WTC11 (cell line): ENCODE results near the gene BCL11A. TPM values are rescaled to one million over a fixed set of nuclear protein-coding genes. Genes with fewer than 3 reads are reported as not detected.

ENCODE experiments used
- ATF1 ChIP-seq: sonication (generic); formaldehyde crosslinking; IDR thresholded peaks from 2 replicates; pipeline ENCODE4 v1.8.1; 2023; ENCODE audit warnings: mild to moderate bottlenecking, moderate library complexity, missing genetic modification reagents
- ATF6 ChIP-seq: sonication (generic); formaldehyde crosslinking; IDR thresholded peaks from 2 replicates; pipeline ENCODE4 v1.8.1; 2023; ENCODE audit warnings: mild to moderate bottlenecking, missing genetic modification reagents
- CDX4 ChIP-seq: fragments of 250-450 bp; sonication (Bioruptor Pico); IDR thresholded peaks from 2 replicates; pipeline ENCODE4 v1.9.0; 2021; ENCODE audit warnings: moderate library complexity, mild to moderate bottlenecking, inconsistent platforms, borderline replicate concordance
- E2F5 ChIP-seq: sonication (generic); formaldehyde crosslinking; IDR thresholded peaks from 2 replicates; pipeline ENCODE4 v1.8.1; 2022; ENCODE audit warnings: mild to moderate bottlenecking, moderate library complexity, missing genetic modification reagents
- ELF4 ChIP-seq: sonication (generic); formaldehyde crosslinking; IDR thresholded peaks from 2 replicates; pipeline ENCODE4 v1.8.1; 2022; ENCODE audit warnings: low read depth, mild to moderate bottlenecking, moderate library complexity, missing genetic modification reagents
- EMX1 ChIP-seq: fragments of 250-450 bp; sonication (Bioruptor Pico); IDR thresholded peaks from 2 replicates; pipeline ENCODE4 v1.8.0; 2021; ENCODE audit warnings: mild to moderate bottlenecking
- ESRRA ChIP-seq: sonication (generic); formaldehyde crosslinking; IDR thresholded peaks from 2 replicates; pipeline ENCODE4 v1.8.1; 2022; ENCODE audit warnings: mild to moderate bottlenecking, missing genetic modification reagents, borderline replicate concordance
- FOXP4 ChIP-seq: sonication (generic); formaldehyde crosslinking; IDR thresholded peaks from 2 replicates; pipeline ENCODE4 v1.8.0; 2022; ENCODE audit warnings: mild to moderate bottlenecking, missing genetic modification reagents
- GABPB1 ChIP-seq: sonication (generic); formaldehyde crosslinking; IDR thresholded peaks from 2 replicates; pipeline ENCODE4 v1.8.1; 2023; ENCODE audit warnings: mild to moderate bottlenecking, missing genetic modification reagents
- GRHL2 ChIP-seq: fragments of 250-450 bp; sonication (Bioruptor Pico); IDR thresholded peaks from 2 replicates; pipeline ENCODE4 v1.8.0; 2022; ENCODE audit warnings: mild to moderate bottlenecking, moderate library complexity; ENCODE audit not compliant: insufficient replicate concordance, severe bottlenecking
- GTF2I ChIP-seq: fragments of 250-450 bp; sonication (Bioruptor Pico); conservative IDR thresholded peaks from 2 replicates; pipeline ENCODE4 v1.4.0; 2021; ENCODE audit warnings: mild to moderate bottlenecking
- HMGA2 ChIP-seq: fragments of 250-450 bp; sonication (Bioruptor Pico); IDR thresholded peaks from 2 replicates; pipeline ENCODE4 v1.4.0; 2021; ENCODE audit warnings: mild to moderate bottlenecking, moderate library complexity
- IRF1 ChIP-seq: sonication (generic); formaldehyde crosslinking; IDR thresholded peaks from 2 replicates; pipeline ENCODE4 v1.8.0; 2023; ENCODE audit warnings: missing genetic modification reagents
- JAZF1 ChIP-seq: fragments of 250-450 bp; sonication (Bioruptor Pico); IDR thresholded peaks from 2 replicates; pipeline ENCODE4 v1.9.0; 2021; ENCODE audit warnings: moderate library complexity, mild to moderate bottlenecking, inconsistent platforms
- MAX ChIP-seq: sonication (generic); formaldehyde crosslinking; IDR thresholded peaks from 2 replicates; pipeline ENCODE4 v1.8.0; 2022; ENCODE audit warnings: mild to moderate bottlenecking, missing genetic modification reagents
- OVOL2 ChIP-seq: fragments of 250-450 bp; sonication (Bioruptor Pico); IDR thresholded peaks from 2 replicates; pipeline ENCODE4 v1.9.0; 2021; ENCODE audit warnings: mild to moderate bottlenecking, borderline replicate concordance
- PRDM15 ChIP-seq: sonication (generic); formaldehyde crosslinking; IDR thresholded peaks from 2 replicates; pipeline ENCODE4 v1.8.0; 2022; ENCODE audit warnings: missing genetic modification reagents
- PRRX2 ChIP-seq: fragments of 250-450 bp; sonication (Bioruptor Pico); IDR thresholded peaks from 2 replicates; pipeline ENCODE4 v1.8.0; 2021; ENCODE audit warnings: mild to moderate bottlenecking
- SMAD3 ChIP-seq: sonication (generic); formaldehyde crosslinking; IDR thresholded peaks from 2 replicates; pipeline ENCODE4 v1.8.0; 2022; ENCODE audit warnings: missing genetic modification reagents, mild to moderate bottlenecking, borderline replicate concordance
- SOX15 ChIP-seq: fragments of 250-450 bp; sonication (Bioruptor Pico); IDR thresholded peaks from 2 replicates; pipeline ENCODE4 v1.9.0; 2021; ENCODE audit warnings: mild to moderate bottlenecking
- SP1 ChIP-seq: sonication (generic); formaldehyde crosslinking; conservative IDR thresholded peaks from 2 replicates; pipeline ENCODE4 v1.8.1; 2022; ENCODE audit warnings: missing genetic modification reagents
- TEAD4 ChIP-seq: sonication (generic); formaldehyde crosslinking; IDR thresholded peaks from 2 replicates; pipeline ENCODE4 v1.8.0; 2022; ENCODE audit warnings: mild to moderate bottlenecking, missing genetic modification reagents
- USF2 ChIP-seq: sonication (generic); formaldehyde crosslinking; IDR thresholded peaks from 2 replicates; pipeline ENCODE4 v1.8.1; 2023; ENCODE audit warnings: mild to moderate bottlenecking, missing genetic modification reagents, moderate library complexity
- ZNF121 ChIP-seq: sonication (generic); formaldehyde crosslinking; IDR thresholded peaks from 2 replicates; pipeline ENCODE4 v1.8.0; 2023; ENCODE audit warnings: missing genetic modification reagents
- ZNF219 ChIP-seq: sonication (generic); formaldehyde crosslinking; IDR thresholded peaks from 2 replicates; pipeline ENCODE4 v1.8.0; 2023; ENCODE audit warnings: missing genetic modification reagents, mild to moderate bottlenecking, borderline replicate concordance
- ZNF232 ChIP-seq: sonication (generic); formaldehyde crosslinking; IDR thresholded peaks from 2 replicates; pipeline ENCODE4 v1.8.0; 2022; ENCODE audit warnings: mild to moderate bottlenecking, missing genetic modification reagents
- ZNF317 ChIP-seq: sonication (generic); formaldehyde crosslinking; IDR thresholded peaks from 2 replicates; pipeline ENCODE4 v1.8.1; 2023; ENCODE audit warnings: low read depth, mild to moderate bottlenecking, moderate library complexity, missing genetic modification reagents, borderline replicate concordance
- ZNF396 ChIP-seq: fragments of 250-450 bp; sonication (Bioruptor Pico); IDR thresholded peaks from 2 replicates; pipeline ENCODE4 v1.8.0; 2021; ENCODE audit warnings: mild to moderate bottlenecking, moderate library complexity, borderline replicate concordance
- ZNF423 ChIP-seq: fragments of 250-450 bp; sonication (Bioruptor Pico); IDR thresholded peaks from 2 replicates; pipeline ENCODE4 v2.1.2; 2022; ENCODE audit warnings: mild to moderate bottlenecking, moderate library complexity
- total RNA-seq: library from RNA; stranded (reverse); gene quantifications from 3 replicates; pipeline ENCODE4 v1.2.3, GENCODE V29; 2021

Gene BCL11A
- total RNA-seq, 1 experiment from 2014 or later, result 53.2 TPM

GRCh38 chr2:60549238-60549927 is 4.1 kb downstream of the BCL11A start (continued):
- TF ChIP-seq E2F5 (CRISPR knock-in tag) (no peak), ZNF121 (no peak), OVOL2 (CRISPR knock-in tag) (no peak), USF2 (peak; percentile 40), GRHL2 (CRISPR knock-in tag) (no peak), HMGA2 (CRISPR knock-in tag) (no peak), SOX15 (CRISPR knock-in tag) (no peak), GABPB1 (CRISPR knock-in tag) (no peak), ELF4 (CRISPR knock-in tag) (no peak), JAZF1 (no peak), PRRX2 (no peak), PRDM15 (CRISPR knock-in tag) (peak; percentile 72), SMAD3 (no peak), GTF2I (CRISPR knock-in tag) (no peak), ZNF396 (CRISPR knock-in tag) (no peak), ATF6 (CRISPR knock-in tag) (no peak), ZNF219 (CRISPR knock-in tag) (no peak), EMX1 (CRISPR knock-in tag) (no peak), ZNF232 (CRISPR knock-in tag) (no peak), SP1 (CRISPR knock-in tag) (no peak), CDX4 (CRISPR knock-in tag) (no peak), MAX (CRISPR knock-in tag) (peak; percentile 87), ATF1 (CRISPR knock-in tag) (no peak), ESRRA (CRISPR knock-in tag) (0 out of 2 replicates have a peak, but pooled peaks have one; percentile 29), ZNF317 (no peak), TEAD4 (CRISPR knock-in tag) (no peak), FOXP4 (CRISPR knock-in tag) (peak; percentile 35; the same call in 1 of the 2 replicates), ZNF423 (CRISPR knock-in tag) (no peak), IRF1 (CRISPR knock-in tag) (no peak)
